HEK293 (cell line): ENCODE data around the gene EVC.

Source experiments
- CTCF ChIP-seq: fragments of 450-650 bp; formaldehyde crosslinking; IDR thresholded peaks from 2 replicates; pipeline ENCODE4 v1.5.1; 2016; ENCODE audit warnings: missing biosample characterization, missing genetic modification characterization
- ZNF311 ChIP-seq: fragments of 450-650 bp; formaldehyde crosslinking; IDR thresholded peaks from 2 replicates; pipeline ENCODE4 v1.5.1; 2017; ENCODE audit warnings: missing biosample characterization, missing genetic modification characterization, borderline replicate concordance
- ZNF548 ChIP-seq: fragments of 450-650 bp; formaldehyde crosslinking; IDR thresholded peaks from 2 replicates; pipeline ENCODE4 v1.5.1; 2016; ENCODE audit warnings: missing biosample characterization, missing genetic modification characterization
- TF ChIP-seq, protein P1 (sequence below): fragments of 450-650 bp; formaldehyde crosslinking; IDR thresholded peaks from 2 replicates; pipeline ENCODE4 v1.5.1; 2016; ENCODE audit warnings: missing biosample characterization, missing genetic modification characterization

- TF ChIP-seq CTCF (tag by site-specific recombination) = no peak
- TF ChIP-seq ZNF548 = no peak
- TF ChIP-seq ZNF311 (tag by site-specific recombination) = no peak
- TF ChIP-seq, protein P1, sequence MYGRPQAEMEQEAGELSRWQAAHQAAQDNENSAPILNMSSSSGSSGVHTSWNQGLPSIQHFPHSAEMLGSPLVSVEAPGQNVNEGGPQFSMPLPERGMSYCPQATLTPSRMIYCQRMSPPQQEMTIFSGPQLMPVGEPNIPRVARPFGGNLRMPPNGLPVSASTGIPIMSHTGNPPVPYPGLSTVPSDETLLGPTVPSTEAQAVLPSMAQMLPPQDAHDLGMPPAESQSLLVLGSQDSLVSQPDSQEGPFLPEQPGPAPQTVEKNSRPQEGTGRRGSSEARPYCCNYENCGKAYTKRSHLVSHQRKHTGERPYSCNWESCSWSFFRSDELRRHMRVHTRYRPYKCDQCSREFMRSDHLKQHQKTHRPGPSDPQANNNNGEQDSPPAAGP (tag by site-specific recombination) = no peak
Observed at GRCh38 chr4:5858020-5858769, 147.2 kb downstream of the EVC start.
